ENCODE results near the gene GTF2A2. TPM values are rescaled to one million over a fixed set of nuclear protein-coding genes. Genes with fewer than 3 reads are reported as not detected.
A peak's percentile ranks its signal among the peaks of the same experiment; 100 is the strongest.

The GTF2A2 gene
- total RNA-seq, 1 donor from 2014 or later, result 19.0 TPM

DNA sequence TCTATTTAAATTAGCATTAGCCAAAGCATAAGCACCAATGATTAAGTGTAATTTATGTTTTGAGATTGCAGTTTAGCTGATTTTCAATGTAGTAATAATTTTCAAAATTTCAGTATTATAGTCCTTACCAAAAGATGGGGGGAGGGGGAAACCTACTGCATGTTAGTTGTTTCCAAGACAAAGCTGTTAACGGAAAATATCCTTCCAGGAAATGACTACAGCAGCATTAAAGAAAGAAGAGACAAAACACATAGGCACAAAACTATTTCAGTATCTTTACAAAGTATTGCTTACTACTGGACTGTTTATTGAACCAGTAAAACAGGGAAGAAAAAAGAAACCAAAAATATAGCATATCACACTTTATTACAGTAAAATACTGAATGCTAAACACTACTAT lies 21.3 kb upstream of the GTF2A2 start:
- no peak for FAIRE-seq
- DNase-seq (ENCODE audit: low read depth), result no peak
- TF ChIP-seq, protein P1, sequence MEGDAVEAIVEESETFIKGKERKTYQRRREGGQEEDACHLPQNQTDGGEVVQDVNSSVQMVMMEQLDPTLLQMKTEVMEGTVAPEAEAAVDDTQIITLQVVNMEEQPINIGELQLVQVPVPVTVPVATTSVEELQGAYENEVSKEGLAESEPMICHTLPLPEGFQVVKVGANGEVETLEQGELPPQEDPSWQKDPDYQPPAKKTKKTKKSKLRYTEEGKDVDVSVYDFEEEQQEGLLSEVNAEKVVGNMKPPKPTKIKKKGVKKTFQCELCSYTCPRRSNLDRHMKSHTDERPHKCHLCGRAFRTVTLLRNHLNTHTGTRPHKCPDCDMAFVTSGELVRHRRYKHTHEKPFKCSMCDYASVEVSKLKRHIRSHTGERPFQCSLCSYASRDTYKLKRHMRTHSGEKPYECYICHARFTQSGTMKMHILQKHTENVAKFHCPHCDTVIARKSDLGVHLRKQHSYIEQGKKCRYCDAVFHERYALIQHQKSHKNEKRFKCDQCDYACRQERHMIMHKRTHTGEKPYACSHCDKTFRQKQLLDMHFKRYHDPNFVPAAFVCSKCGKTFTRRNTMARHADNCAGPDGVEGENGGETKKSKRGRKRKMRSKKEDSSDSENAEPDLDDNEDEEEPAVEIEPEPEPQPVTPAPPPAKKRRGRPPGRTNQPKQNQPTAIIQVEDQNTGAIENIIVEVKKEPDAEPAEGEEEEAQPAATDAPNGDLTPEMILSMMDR (IDR thresholded peaks at IDR 0.05; ENCODE audit: insufficient read depth, low read length, severe bottlenecking), result no peak
- H3K36me3 ChIP-seq (ENCODE audit: control insufficient read depth, insufficient read depth, low read length), result peaks cover 15% of the 10 kb centered on the region
- H3K4me3 ChIP-seq (ENCODE audit: low read depth, low read length), result no peak overlapping the region
- H3K27me3 ChIP-seq (ENCODE audit: control insufficient read depth, insufficient read depth, low read length), result no peaks in the 10 kb centered on the region

DNA sequence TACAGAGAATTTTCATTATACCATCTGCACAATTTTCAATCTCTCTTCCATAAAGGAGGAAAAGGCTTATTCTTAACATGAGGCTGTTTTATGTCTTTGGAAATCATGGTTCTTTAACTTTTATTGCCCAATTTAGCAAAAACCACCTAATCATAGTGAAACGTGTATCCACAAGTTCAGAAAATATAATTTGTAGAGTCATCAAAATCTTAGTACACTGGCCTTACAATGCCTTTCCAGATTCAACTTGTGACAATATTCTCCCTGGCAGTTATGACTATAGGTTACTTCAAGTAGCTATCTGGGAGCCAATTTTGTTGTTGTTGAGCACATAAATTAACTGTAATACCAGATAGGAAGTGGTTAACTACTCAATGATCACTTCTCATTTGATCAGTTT lies 20.9 kb upstream of the GTF2A2 start:
- no peak for DNase-seq (ENCODE audit: low read depth)
- H3K36me3 ChIP-seq (ENCODE audit: control insufficient read depth, insufficient read depth, low read length), result peaks cover 17% of the 10 kb centered on the region
- TF ChIP-seq, protein P1 (IDR thresholded peaks at IDR 0.05; ENCODE audit: insufficient read depth, low read length, severe bottlenecking), result no peak
- no peak for FAIRE-seq
- H3K4me3 ChIP-seq (ENCODE audit: low read depth, low read length), result no peak overlapping the region
- no peaks in the 10 kb centered on the region for H3K27me3 ChIP-seq (ENCODE audit: control insufficient read depth, insufficient read depth, low read length)

DNA sequence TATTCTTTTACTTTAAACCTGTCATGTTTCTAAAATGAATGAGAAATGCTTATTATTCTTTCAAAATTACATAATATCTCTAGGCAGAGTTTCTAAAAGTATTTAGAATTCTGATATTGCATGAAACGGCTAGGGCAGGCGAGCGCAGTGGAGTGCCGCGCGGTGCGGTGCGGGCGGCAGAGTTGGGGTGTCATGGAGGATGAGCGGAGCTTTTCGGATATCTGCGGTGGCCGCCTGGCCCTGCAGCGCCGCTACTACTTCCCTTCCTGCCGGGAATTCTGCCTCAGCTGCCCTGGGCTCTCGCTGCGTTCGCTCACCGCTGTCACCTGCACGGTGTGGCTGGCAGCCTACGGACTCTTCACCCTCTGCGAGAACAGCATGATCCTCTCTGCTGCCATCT lies 19.2 kb upstream of the GTF2A2 start:
- DNase-seq (ENCODE audit: low read depth), result no peak
- no peak overlapping the region for H3K4me3 ChIP-seq (ENCODE audit: low read depth, low read length)
- H3K27me3 ChIP-seq (ENCODE audit: control insufficient read depth, insufficient read depth, low read length), result no peaks in the 10 kb centered on the region
- TF ChIP-seq, protein P1 (IDR thresholded peaks at IDR 0.05; ENCODE audit: insufficient read depth, low read length, severe bottlenecking), result no peak
- FAIRE-seq, result peak; percentile 72
- H3K36me3 ChIP-seq (ENCODE audit: control insufficient read depth, insufficient read depth, low read length), result peaks cover 20% of the 10 kb centered on the region

DNA sequence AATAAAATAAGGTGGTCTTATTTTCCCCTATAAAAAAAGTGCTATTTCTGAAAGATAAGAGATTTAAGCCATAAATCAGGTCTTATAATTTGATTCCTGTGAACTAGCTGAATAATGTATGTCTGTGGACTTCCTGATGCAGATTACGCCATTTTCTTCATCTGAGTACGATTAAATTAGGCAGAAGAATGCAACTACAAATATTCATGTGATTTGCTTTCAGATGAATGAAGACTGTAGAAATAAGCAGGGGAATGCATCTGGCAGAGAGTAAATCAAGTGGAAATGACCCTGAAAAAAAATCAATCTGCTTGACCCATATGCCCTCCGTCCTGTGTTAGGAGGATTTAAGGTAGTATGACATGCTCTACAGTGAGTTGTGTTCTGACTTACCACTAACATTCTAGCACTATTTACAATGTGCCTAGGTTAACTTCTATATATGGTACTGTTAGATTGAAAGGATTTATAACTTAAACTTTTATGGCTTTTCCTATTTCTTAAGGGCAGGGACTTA lies 17.1 kb upstream of the GTF2A2 start:
- DNase-seq (ENCODE audit: low read depth), result no peak
- FAIRE-seq, result no peak
- Histone ChIP-seq H3K36me3 (ENCODE audit: control insufficient read depth, insufficient read depth, low read length) (peaks cover 14% of the 10 kb centered on the region), H3K4me3 (ENCODE audit: low read depth, low read length) (no peak overlapping the region), H3K27me3 (ENCODE audit: control insufficient read depth, insufficient read depth, low read length) (no peaks in the 10 kb centered on the region)
- TF ChIP-seq, protein P1 (IDR thresholded peaks at IDR 0.05; ENCODE audit: insufficient read depth, low read length, severe bottlenecking), result no peak

DNA sequence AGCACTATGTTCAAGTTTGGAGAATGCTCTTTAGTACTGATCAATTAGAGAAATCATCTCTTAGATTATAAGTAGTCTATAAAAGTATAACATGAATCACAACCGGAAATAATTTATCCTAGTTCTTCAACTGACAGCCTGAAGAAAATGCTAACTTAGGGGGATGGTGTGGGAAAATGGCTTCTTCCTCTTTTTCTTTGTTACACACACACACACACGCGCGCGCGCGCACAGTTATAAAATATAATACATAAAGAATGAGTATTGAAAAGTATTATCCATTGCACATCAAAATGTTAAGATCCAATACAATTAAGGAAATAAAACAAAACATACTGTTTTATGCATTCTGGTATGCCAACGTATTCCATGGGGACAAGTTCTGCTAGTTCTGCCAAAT lies 11.2 kb upstream of the GTF2A2 start:
- H3K27me3 ChIP-seq (ENCODE audit: control insufficient read depth, insufficient read depth, low read length), result no peaks in the 10 kb centered on the region
- FAIRE-seq (no peak), DNase-seq (ENCODE audit: low read depth) (no peak)
- H3K4me3 ChIP-seq (ENCODE audit: low read depth, low read length), result no peak overlapping the region
- TF ChIP-seq, protein P1 (IDR thresholded peaks at IDR 0.05; ENCODE audit: insufficient read depth, low read length, severe bottlenecking), result no peak
- peaks cover 11% of the 10 kb centered on the region for H3K36me3 ChIP-seq (ENCODE audit: control insufficient read depth, insufficient read depth, low read length)

GRCh38 chr15:59662260-59662659 lies 4.9 kb upstream of the GTF2A2 start:
- Histone ChIP-seq H3K27me3 (ENCODE audit: control insufficient read depth, insufficient read depth, low read length) (no peaks in the 10 kb centered on the region), H3K4me3 (ENCODE audit: low read depth, low read length) (no peak overlapping the region), H3K36me3 (ENCODE audit: control insufficient read depth, insufficient read depth, low read length) (no peaks in the 10 kb centered on the region)
- TF ChIP-seq, protein P1 (IDR thresholded peaks at IDR 0.05; ENCODE audit: insufficient read depth, low read length, severe bottlenecking), result no peak
- FAIRE-seq (no peak), DNase-seq (ENCODE audit: low read depth) (no peak)
